ENCODE results near the gene NALCN.

The NALCN gene

GRCh38 chr13:101115762-101116171, 300.5 kb downstream of the NALCN start:
- no peak for DNase-seq

GRCh38 chr13:101111894-101112293, 304.4 kb downstream of the NALCN start:
- no peak for DNase-seq

GRCh38 chr13:101109005-101109404, 307.3 kb downstream of the NALCN start:
- no peak for DNase-seq

GRCh38 chr13:101098873-101099272, 317.4 kb downstream of the NALCN start:
- DNase-seq: no peak

- no peak for DNase-seq
Measured at GRCh38 chr13:101092985-101093384, 323.3 kb downstream of the NALCN start.

- no peak for DNase-seq
Measured at GRCh38 chr13:101090287-101090686, 326.0 kb downstream of the NALCN start.

GRCh38 chr13:101085551-101085950, 330.8 kb downstream of the NALCN start:
- DNase-seq: no peak

DNA sequence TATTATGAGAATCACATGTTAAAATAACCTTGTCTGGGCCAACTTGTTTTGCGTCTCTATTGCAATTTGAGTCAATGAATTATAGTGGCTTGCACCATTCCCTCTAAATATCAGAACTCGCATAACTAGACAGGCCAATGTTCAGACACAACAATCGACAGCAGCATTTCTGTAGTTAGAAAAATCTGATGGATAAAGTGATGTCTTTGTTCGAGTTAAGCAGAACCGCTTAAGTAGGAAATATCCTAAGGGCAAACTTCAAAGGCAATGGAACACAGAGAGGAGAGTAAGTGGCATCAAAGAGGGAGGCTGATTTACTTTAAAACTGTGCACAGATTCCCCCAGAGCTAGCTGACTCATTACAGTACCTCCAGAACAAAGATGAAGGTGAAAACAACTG, 333.9 kb downstream of the NALCN start:
- no peak for DNase-seq

GRCh38 chr13:101080616-101081015, 335.7 kb downstream of the NALCN start:
- no peak for DNase-seq

DNA sequence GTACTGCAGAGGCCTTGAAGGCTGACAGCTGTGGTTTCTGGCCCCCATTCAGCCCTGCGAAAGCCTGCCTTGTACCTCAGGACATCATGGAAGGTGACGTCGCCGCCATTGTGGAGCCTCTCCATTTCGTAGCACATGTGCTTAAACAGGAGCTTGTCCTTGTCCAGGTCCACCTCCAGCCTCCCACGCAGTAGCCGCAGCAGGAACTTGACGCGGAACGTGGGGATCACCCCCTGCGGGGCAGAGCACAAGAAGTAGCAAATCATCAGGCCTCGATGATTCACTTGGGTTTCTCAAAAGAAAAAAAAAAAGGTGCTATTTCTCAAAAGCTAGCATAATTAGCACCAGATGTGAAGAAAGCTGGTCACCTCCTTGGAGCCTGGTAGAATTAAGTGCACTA, 351.0 kb downstream of the NALCN start:
- no peak for DNase-seq

DNA sequence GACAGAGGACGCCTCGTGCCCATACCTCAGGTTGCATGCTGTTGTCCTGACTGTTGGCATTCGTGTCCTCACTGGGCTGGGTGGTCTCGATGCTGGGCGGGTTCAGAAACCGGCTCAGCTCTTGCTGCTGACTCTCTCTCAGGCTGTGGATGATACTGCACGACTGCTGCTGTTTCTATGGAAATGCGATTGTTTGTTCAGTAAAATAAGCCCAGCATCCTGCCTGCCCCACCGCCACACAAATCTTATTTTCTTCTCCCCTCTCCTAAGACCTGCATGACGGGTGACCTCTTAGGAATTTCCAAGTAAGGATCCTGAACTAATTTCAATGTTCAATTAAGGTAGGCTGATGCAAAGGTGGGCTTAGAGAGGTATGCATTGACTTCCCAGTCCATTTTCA, 356.5 kb downstream of the NALCN start:
- DNase-seq: no peak

- no peak for DNase-seq
Measured at GRCh38 chr13:101058841-101059240, 357.5 kb downstream of the NALCN start.

- no peak for DNase-seq
Measured at GRCh38 chr13:101053301-101054093, 362.8 kb downstream of the NALCN start.

DNA sequence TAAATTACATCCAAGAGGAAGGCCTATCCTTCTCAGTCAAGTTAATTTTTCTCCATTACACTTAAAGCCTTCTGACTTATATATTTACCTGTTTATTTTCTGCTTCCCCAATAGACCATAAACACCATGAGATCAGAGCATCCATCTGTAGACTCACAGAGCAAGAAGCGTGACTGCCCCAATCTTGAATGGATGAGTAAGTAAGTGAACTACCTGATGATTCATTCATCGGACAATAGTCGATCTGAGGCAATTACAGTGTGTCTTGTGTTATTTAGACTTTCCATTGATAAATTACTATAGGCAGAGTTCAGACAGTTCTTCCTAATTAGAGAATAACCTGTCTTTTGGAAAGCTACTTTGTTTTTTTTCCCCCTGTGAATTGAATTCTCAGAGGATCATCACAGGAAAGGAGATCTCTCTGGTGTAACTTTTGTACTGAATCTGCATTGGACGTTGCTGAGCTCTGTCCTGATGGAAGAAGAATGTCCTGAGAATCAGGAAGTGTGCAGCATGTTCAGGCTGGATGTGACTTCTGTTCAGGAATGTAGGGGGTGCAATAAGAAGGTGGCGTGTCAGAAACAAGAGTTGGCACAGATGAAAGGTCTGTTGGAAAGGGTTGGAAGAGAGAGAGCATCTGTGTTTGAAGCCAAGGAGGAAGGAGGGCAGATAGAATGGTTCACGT, 367.0 kb downstream of the NALCN start:
- DNase-seq: no peak

DNA sequence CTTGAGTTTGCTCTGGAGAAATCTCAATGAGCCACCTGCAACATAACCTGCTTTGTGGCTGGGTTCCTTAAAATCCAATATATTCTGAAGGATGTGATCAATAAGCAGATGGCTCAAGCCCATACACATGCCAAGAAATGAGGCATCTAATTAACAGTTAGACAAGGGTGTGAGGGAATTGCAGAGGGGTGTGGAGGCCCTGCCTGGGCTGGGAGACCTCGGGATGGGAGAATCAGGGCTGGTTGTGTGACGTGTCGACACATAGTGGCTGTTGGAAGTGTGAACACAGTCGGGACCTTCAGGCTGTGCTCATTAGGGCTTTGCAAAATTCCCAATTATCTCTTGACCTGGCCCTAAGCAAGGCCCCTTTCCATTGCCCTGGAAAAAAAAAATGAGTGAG, 379.8 kb downstream of the NALCN start:
- no peak for DNase-seq

DNA sequence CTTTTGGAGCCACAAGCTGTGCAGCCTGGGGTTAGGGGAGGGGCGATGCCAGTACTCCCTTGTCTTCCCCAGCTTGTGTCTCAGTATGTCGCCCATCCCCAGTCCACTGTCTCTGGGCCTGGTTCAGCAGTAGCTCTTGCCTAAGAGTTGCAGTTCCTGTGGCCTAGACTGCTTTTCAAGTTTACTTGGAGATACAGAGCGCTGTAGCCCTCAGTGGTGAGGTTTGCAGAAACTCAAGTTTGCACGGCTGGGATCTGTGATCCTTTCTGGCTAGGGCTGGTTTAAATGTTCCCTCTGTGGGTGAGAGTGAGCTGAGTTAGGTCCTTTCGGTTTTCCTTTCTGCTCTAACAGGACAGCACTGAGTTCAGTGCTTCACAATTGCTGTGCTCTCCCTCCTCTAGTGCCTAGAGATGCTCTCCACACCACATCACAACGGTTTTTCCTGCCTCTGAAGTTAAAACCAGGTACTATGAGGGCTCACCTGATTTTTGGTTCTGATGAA, 381.1 kb downstream of the NALCN start:
- no peak for DNase-seq

GRCh38 chr13:101026736-101027398, 389.4 kb downstream of the NALCN start:
- no peak for DNase-seq

- no peak for DNase-seq
Measured at GRCh38 chr13:101026328-101026727, 390.0 kb downstream of the NALCN start.

DNA sequence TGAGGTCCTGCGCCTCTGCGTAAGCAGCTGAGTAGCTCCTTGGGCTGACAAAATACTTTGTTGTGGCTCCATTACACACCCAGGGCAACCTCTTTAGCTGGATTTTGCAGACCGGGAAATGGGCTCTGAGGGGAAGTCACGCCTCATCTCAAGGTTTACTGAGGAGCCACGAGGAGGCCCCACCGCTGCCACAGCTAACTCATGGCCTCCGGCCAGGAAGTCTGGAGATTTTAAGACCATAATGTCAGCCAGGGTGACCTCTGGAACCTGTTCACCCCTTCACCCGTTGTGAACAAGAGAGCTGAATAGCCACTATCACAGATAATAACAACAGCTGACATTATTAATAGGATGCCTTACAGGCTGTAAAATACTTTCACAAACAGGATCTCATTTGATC, 390.4 kb downstream of the NALCN start:
- no peak for DNase-seq

GRCh38 chr13:101025519-101025918, 390.8 kb downstream of the NALCN start:
- no peak for DNase-seq

GRCh38 chr13:101019126-101019525, 397.2 kb downstream of the NALCN start:
- DNase-seq: no peak

GRCh38 chr13:101018720-101019119, 397.6 kb downstream of the NALCN start:
- no peak for DNase-seq

DNA sequence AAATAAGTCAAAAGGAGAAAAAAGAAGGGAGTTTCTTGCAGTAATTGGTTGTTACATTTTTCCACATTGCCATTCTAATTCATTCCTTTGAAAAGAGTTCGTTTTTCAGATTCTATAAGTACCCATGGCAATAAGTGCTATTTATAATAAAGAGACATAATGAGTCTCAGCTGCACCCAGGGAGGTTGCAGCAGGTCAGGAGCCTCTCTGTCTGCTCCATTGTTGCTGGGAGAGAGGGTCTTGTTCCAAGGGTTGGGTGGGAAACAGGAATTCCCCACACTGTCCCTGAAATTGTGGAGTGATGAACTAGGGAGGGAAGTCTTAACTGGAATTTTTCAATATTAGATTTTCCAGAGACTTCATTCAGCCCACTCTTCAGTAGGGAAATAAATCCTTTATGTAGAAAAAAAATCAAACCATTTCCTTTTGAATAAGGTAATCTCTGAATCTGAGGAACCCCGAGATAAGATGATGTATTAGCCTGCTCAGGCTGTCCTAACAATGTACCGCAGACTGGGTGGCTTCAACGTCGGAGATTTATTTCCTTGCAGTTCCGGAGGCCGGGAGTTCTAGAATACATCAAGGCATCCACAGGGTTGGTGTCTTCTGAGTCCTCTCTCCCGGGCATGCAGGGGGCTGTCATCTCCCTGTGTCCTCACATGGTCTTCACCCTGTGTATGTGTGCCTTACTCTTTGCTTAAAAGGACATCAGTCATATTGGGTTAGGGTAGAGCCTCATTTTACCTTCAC, 399.0 kb downstream of the NALCN start:
- DNase-seq: no peak

Data from SHP77 (cell line).